ENCODE measurements around the gene LEKR1. TPM values are rescaled to one million over a fixed set of nuclear protein-coding genes. Genes with fewer than 3 reads are reported as not detected.
"Not testable (repeated sequence)": the region's sequence is repeated elsewhere in the genome, so short reads cannot be mapped to it uniquely, and the experiment has no call there.

The LEKR1 gene
- total RNA-seq, 1 donor from 2014 or later = 0.69 TPM

- no peak for DNase-seq
Observed at GRCh38 chr3:156838035-156838434, 11.9 kb downstream of the LEKR1 start.

DNA sequence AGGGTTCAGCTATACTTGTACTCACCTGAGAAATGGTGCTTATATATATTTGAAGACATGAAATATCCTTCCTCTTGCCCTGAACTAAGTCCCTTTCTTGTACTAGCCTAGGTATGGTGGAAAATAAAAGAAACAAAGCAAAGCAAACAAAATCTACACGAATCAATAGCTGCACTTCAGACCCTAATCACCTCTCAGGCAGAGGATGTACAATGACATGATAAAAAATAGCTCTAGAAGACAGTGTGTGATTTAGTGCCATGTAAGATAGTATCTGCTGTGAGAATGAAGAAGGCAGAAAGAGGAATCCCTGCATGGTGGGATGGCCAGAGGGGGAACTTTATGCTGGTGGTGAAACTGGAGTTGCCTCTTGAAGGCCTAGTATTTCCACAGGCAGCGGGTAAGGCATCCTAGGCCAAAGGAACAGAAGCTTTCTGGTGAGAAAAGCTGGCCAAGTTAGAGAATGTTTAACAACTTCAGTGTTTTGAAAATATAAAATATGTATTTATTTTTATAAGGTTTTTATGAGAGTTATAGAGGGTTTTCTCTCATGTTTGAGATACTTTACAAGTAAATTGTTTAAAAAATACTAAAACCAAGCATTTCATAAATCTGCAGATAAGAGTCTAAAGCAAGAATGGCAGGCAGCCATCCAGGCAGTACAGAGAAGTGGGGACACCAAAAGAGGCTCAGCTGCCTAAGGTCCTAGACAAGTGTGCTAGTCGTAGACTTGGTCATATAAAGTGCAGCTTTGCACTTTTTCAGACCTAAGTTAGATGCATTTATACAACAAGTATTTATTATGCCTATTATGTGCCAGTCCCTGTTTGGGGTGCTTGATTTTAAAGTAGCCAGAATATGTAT, 14.9 kb downstream of the LEKR1 start:
- no peak for DNase-seq

DNA sequence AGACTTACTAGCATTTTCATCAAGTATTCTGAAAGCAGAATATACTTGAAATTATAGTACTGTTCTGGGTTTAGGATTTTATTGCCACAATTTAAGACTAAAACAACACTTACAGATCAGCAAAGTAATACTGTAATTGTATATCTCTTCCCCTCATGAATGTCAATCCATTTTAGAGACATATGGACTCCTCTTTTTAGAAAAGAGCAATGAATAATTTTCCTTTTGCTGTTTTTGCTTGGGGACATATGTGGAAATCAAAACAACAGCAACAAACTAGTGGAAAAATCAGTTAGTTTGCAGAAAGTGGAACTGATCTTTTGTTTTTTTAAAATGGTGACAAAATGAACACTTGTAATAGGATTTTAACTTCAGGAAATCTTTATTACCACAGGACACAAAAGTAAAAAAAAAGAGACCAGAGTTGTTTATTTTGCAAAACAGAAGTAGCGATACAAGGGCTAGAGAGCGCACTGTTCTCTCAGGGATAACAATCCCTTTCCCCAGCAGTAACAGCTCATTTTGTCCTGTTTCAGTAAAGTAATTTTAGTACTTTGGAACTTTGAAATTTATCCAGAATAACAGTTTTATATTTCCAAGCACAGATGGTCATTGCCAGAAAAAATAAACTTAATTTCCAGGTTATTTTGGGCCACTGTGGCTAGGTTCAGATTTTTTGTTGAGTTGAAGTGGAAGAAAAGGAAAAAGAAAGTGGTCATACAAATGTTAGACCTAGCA, 17.1 kb downstream of the LEKR1 start:
- no peak for DNase-seq

GRCh38 chr3:156847752-156848448, 21.7 kb downstream of the LEKR1 start:
- DNase-seq = no peak

GRCh38 chr3:156859578-156859977, 33.4 kb downstream of the LEKR1 start:
- no peak for DNase-seq

- DNase-seq = no peak
Observed at GRCh38 chr3:156860873-156861272, 34.7 kb downstream of the LEKR1 start.

GRCh38 chr3:156862338-156862737, 36.2 kb downstream of the LEKR1 start:
- DNase-seq = no peak

DNA sequence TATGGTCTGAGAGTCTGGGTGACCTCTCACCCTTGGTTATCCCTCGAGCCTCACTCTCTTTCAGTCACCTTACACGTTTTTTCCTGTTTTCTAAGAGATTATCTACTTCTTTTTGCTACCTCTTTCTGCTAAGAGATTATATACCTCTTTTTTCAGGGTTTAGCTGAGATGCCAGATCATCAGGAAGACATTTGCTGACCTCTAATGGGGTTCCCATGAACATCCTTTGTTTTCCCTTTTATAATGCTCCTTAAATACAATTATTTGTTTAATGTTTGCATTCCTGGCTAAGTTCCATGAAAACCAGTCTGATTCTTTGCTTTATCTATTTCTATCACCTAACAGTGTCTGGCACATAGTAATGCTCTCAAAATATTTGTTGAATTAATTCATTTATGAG, 39.6 kb downstream of the LEKR1 start:
- DNase-seq = no peak

GRCh38 chr3:156867174-156867573, 41.0 kb downstream of the LEKR1 start:
- no peak for DNase-seq

DNA sequence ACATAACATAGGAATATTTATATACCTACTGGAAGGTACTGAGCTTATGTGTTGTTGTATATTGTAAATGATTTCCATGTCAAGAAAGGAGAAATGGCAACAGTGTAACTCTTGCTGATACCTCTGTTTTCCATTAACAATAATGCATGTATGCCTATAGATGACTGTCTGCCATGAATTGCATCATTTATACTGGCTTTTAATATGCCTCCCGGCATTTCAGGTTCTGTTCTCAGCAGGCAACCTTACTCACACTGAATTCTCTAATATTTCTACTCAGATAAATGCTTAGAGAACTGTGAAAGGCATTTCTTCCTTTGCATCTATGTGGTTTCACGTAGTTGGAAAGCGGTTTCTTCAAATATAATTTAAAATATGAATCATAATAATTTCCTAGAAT, 41.8 kb downstream of the LEKR1 start:
- DNase-seq = no peak

GRCh38 chr3:156873906-156874305, 47.8 kb downstream of the LEKR1 start:
- no peak for DNase-seq

- DNase-seq = not testable (repeated sequence)
Observed at GRCh38 chr3:156879491-156879890, 53.3 kb downstream of the LEKR1 start.

- DNase-seq = no peak
Observed at GRCh38 chr3:156885761-156886160, 59.6 kb downstream of the LEKR1 start.

DNA sequence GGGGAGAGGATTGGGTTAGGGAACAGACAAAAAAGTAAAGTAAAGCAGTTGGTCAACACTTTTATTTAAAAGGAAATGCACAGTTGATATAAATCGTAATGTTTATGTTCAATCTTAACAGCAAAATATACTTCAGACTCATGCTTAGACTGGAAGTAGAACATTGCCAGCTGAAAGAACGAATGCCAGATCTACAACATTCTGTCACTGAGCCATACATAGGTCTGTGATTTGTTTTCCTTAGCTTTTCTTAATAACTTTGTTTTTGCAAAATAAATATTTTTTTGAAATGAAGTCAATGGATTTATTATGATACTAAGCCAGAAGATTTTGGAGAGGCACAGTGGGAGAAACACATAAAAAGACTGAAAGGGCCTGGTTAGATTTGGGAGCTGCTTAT, 62.0 kb downstream of the LEKR1 start:
- DNase-seq = no peak

- DNase-seq = no peak
Observed at GRCh38 chr3:156888576-156888975, 62.4 kb downstream of the LEKR1 start.

GRCh38 chr3:156892701-156893100, 66.5 kb downstream of the LEKR1 start:
- no peak for DNase-seq

- not testable (repeated sequence) for DNase-seq
Observed at GRCh38 chr3:156895374-156895773, 69.2 kb downstream of the LEKR1 start.

DNA sequence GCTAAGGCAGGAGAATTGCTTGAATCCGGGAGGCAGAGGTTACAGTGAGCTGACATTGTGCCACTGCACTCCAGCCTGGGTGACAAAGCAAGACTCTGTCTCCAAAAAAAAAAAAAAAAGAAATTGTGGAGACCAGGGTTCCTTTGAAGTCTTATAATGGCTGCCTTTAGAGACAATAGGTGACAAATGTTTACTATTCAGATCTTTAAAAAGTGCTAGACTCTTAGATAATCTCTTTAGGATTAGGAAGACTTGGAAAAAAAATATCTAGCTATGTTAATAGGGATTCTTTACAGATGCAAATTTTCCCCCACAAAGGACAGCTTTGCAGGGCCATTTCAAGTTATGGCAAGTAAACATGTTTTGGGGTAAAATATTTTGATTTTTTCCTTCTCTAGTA, 71.7 kb downstream of the LEKR1 start:
- not testable (repeated sequence) for DNase-seq

DNA sequence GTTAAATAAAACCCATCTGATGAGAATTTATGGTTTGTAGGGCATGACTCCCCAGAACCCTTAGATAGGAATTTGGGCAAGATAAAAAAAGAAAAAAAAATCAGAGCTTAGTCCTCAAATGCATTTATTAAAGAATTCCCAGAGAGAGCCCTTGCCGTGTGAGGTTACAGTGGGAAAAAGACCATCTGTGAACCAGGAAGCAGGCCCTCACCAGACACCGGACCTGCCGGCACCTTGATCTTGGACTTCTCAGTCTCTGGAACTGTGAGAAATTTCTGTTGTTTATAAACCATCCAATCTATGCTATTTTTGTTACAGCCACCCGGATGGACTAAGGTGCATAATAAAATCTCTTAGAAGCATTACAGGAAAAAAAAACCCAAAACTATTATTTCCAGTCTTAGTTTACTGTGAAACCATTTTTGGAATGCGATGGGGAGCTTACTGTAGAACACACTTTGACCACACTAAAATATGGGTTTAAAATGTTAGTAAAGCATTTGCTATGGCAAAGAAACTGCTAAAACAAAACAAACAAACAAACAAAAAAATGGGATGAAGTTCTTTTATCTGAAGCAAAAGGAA, 72.2 kb downstream of the LEKR1 start:
- DNase-seq = no peak

GRCh38 chr3:156899951-156900350, 73.8 kb downstream of the LEKR1 start:
- no peak for DNase-seq

DNA sequence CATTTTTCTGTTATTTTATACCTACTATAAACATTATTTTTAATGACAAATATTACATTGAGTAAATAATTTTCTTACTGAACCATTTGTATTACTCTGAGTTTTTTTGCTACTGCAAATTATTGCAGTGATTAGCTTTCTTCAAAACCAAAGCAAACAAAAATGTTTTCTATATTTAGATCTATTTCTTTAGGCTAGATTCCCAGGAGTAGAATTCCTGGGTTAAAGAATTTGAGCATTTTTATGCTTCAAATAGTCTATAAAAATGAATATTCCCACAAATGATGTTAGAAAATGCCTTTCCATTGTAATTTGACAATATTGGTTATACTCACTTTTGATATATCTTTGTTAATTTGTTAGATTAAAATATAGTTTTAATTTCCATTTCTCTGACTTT, 76.8 kb downstream of the LEKR1 start:
- DNase-seq = no peak

DNA sequence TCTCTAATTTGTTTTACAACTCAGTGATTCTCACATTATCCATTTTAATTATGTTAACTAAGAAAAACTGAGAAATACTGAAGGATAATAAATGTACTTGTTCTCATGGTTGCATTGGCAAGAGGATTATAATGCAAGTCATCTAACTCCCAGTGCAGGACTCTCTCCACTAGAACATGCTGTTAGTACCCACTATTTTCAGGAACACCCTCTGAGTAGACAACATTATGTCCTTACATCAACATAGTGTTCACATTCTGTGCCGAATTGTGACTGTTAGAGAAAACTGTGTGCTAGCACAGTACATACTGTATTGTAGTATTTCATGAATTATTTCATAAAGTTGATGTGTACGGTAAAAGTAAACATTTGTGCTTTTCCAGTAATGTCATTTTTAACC, 80.1 kb downstream of the LEKR1 start:
- DNase-seq = no peak

- DNase-seq = no peak
Observed at GRCh38 chr3:156908398-156908797, 82.2 kb downstream of the LEKR1 start.

Measured in skin of body (tissue), 2 donors.